Measurements from ENCODE around the gene ATP7B. TPM values are rescaled to one million over a fixed set of nuclear protein-coding genes. Genes with fewer than 3 reads are reported as not detected.

Gene ATP7B
- polyA plus RNA-seq, 3 donors = 0.39 to 0.44 TPM; not detected in 1

DNA sequence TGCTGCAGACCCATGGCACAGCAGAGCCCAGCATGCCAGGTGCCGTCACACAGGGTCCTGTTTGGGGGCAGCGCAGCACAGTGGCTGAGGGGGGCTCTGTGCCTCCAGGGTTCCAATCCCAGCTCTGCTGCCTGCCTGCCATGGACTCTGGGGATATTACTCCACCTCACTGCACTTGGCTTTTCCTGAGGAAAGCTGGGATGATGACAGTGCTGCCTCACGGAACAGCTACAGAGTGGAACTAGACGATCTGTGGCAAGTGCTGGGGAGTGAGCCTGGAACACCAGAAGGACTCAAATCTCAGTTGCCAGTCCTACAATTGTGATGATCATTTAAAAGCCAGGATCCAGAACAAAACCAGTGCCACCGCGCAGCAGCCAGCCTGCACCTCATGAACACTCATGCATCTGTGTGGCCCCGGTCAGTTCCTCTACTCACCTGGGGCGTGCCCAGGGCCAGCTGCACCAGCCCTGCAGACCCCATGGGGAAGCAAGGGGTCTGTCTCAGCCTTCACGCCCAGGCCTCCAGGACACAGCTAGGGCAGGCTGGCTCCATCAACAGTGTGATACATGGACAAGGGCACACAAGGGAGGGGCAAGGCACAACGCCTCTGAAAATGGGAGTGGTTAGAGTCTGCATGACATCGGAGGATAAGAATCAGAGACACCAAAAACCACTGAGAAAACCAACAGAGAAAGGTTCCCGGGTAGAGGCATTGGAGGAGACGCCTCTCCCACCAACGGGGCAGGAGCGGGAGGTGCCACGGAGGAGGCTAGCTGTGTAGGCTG, 55.2 kb downstream of the ATP7B start:
- Mint-ChIP-seq H3K27ac (peak overlapping the region in 1 of 7 donors; percentile 42), H3K27me3 (ENCODE audit: low read depth in 3 of 3) (peaks cover 1 to 7% (median 2%) of the 10 kb centered on the region in 3 donors), H3K4me3 (no peak overlapping the region), H3K9me3 (no peaks in the 10 kb centered on the region), H3K4me1 (peaks cover 13% of the 10 kb centered on the region), H3K36me3 (no peaks in the 10 kb centered on the region)
- no peaks in the 10 kb centered on the region for H3K27me3 ChIP-seq (ENCODE audit: control insufficient read depth in 2 of 2, insufficient read depth in 2 of 2, low read length in 2 of 2)
- H3K27ac ChIP-seq (ENCODE audit: low read depth in 1 of 2, low read length in 2 of 2) = no peak overlapping the region
- no peaks in the 10 kb centered on the region for H3K79me2 ChIP-seq (ENCODE audit: insufficient read depth, low read length)
- H3K4me3 ChIP-seq (replicated peaks in 1 of 3; ENCODE audit: low read depth in 2 of 3, low read length in 3 of 3) = no peak overlapping the region
- intact Hi-C loops (cut with micrococcal nuclease) = no loop called here
- H2AFZ ChIP-seq (ENCODE audit: insufficient read depth, low read depth, low read length, poor library complexity, severe bottlenecking) = no peak overlapping the region
- DNase-seq = no peak
- no peak overlapping the region for H3K9ac ChIP-seq (ENCODE audit: insufficient read depth, low read length, poor library complexity, severe bottlenecking)
- WGBS (ENCODE audit: insufficient coverage) = 86% methylated on average over 8 of the region's 16 CpGs
- H3K4me2 ChIP-seq (replicated peaks; ENCODE audit: extremely low read depth, low read length, poor library complexity, severe bottlenecking) = peak overlapping the region; percentile 1
- no peaks in the 10 kb centered on the region for H4K20me1 ChIP-seq (ENCODE audit: insufficient read depth, low read length)
- H3K9me3 ChIP-seq (replicated peaks in 1 of 2; ENCODE audit: control insufficient read depth in 1 of 2, insufficient read depth in 1 of 2, low read length in 2 of 2) = no peaks in the 10 kb centered on the region
- TF ChIP-seq, protein P1, sequence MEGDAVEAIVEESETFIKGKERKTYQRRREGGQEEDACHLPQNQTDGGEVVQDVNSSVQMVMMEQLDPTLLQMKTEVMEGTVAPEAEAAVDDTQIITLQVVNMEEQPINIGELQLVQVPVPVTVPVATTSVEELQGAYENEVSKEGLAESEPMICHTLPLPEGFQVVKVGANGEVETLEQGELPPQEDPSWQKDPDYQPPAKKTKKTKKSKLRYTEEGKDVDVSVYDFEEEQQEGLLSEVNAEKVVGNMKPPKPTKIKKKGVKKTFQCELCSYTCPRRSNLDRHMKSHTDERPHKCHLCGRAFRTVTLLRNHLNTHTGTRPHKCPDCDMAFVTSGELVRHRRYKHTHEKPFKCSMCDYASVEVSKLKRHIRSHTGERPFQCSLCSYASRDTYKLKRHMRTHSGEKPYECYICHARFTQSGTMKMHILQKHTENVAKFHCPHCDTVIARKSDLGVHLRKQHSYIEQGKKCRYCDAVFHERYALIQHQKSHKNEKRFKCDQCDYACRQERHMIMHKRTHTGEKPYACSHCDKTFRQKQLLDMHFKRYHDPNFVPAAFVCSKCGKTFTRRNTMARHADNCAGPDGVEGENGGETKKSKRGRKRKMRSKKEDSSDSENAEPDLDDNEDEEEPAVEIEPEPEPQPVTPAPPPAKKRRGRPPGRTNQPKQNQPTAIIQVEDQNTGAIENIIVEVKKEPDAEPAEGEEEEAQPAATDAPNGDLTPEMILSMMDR (IDR thresholded peaks at IDR 0.05) = no peak
- H3K4me1 ChIP-seq (ENCODE audit: control insufficient read depth in 1 of 2, insufficient read depth in 2 of 2, low read length in 2 of 2) = no peaks in the 10 kb centered on the region
- no peaks in the 10 kb centered on the region for H3K36me3 ChIP-seq (replicated peaks in 1 of 2; ENCODE audit: control insufficient read depth in 1 of 2, insufficient read depth in 2 of 2, low read length in 2 of 2)

DNA sequence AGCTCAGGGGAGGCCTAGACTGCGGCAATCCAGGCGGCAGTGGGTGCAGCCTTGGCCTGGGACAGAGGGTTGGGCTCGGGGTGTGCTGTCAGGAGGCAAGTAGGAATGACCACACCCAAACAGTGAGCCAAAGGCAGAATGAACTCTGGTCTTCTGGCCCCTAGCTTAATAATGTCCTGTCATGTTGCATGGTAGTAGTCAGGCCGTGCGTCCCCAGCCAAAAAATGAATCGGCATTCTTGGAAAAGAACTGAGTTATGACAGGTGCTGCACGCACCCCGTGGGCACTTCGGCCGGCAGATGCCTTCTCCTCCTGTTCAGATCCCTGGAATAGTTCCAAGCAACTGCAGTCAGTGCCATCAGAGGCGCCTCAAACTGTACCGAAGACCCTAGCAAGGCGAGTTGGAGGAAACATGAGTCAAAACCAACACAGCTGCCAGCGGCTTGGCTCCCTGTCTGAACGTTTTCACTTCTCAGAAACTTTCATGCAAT, 55.9 kb downstream of the ATP7B start:
- Mint-ChIP-seq H3K4me3 (no peak overlapping the region), H3K27ac (peak overlapping the region in 2 of 7 donors; percentile 28 to 55), H3K4me1 (peaks cover 13% of the 10 kb centered on the region), H3K36me3 (no peaks in the 10 kb centered on the region), H3K27me3 (ENCODE audit: low read depth in 3 of 3) (peaks cover 1 to 6% (median 3%) of the 10 kb centered on the region in 3 donors), H3K9me3 (peaks cover 0 to 4% (median 2%) of the 10 kb centered on the region in 7 donors)
- intact Hi-C loops (cut with micrococcal nuclease) = no loop called here
- no peak for DNase-seq
- TF ChIP-seq, protein P1 (IDR thresholded peaks at IDR 0.05) = no peak
- no peaks in the 10 kb centered on the region for H3K79me2 ChIP-seq (ENCODE audit: insufficient read depth, low read length)
- 38% methylated on average over 12 of the region's 15 CpGs for WGBS (ENCODE audit: insufficient coverage)
- H3K4me1 ChIP-seq (ENCODE audit: control insufficient read depth in 1 of 2, insufficient read depth in 2 of 2, low read length in 2 of 2) = no peaks in the 10 kb centered on the region
- H2AFZ ChIP-seq (ENCODE audit: insufficient read depth, low read depth, low read length, poor library complexity, severe bottlenecking) = no peak overlapping the region
- no peak overlapping the region for H3K27ac ChIP-seq (ENCODE audit: low read depth in 1 of 2, low read length in 2 of 2)
- H3K9ac ChIP-seq (ENCODE audit: insufficient read depth, low read length, poor library complexity, severe bottlenecking) = no peak overlapping the region
- H4K20me1 ChIP-seq (ENCODE audit: insufficient read depth, low read length) = no peaks in the 10 kb centered on the region
- H3K9me3 ChIP-seq (replicated peaks in 1 of 2; ENCODE audit: control insufficient read depth in 1 of 2, insufficient read depth in 1 of 2, low read length in 2 of 2) = no peaks in the 10 kb centered on the region
- H3K36me3 ChIP-seq (replicated peaks in 1 of 2; ENCODE audit: control insufficient read depth in 1 of 2, insufficient read depth in 2 of 2, low read length in 2 of 2) = no peaks in the 10 kb centered on the region
- H3K27me3 ChIP-seq (ENCODE audit: control insufficient read depth in 2 of 2, insufficient read depth in 2 of 2, low read length in 2 of 2) = no peaks in the 10 kb centered on the region
- peak overlapping the region; percentile 1 for H3K4me2 ChIP-seq (replicated peaks; ENCODE audit: extremely low read depth, low read length, poor library complexity, severe bottlenecking)
- no peak overlapping the region for H3K4me3 ChIP-seq (replicated peaks in 1 of 3; ENCODE audit: low read depth in 2 of 3, low read length in 3 of 3)
